ENCODE results near the gene BABAM2.

BABAM2 gene

DNA sequence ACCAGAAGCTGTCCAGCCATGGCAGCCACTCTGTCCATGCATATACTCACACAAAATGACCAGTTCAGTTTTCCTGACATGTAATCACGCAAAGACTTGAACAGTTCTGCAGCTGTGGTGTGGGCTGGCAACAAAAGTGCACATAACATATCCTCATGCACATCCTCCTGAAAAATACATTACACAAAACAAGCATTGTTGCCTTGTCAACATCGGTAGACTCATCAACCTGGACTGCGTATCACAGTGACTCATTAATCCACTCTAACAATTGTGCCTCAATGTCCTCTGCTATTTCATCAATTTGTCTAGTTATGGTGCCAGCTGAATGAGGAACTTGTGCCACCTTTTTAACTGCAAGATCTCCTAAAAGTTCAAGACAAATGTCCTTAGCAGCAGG, 19.8 kb upstream of the BABAM2 start:
- Histone ChIP-seq H3K79me2 (ENCODE audit: insufficient read depth, low read length) (no peaks in the 10 kb centered on the region), H4K20me1 (ENCODE audit: insufficient read depth, low read length) (no peaks in the 10 kb centered on the region), H3K4me2 (ENCODE audit: insufficient read depth, low read length) (no peak overlapping the region), H3K27me3 (ENCODE audit: insufficient read depth, low read length, poor library complexity) (no peaks in the 10 kb centered on the region), H3K9me3 (ENCODE audit: insufficient read depth, low read length, severe bottlenecking) (no peaks in the 10 kb centered on the region), H3K4me1 (ENCODE audit: insufficient read depth, low read length) (no peaks in the 10 kb centered on the region), H2AFZ (ENCODE audit: low read depth, low read length) (no peak overlapping the region), H3K27ac (ENCODE audit: low read length) (no peak overlapping the region), H3K36me3 (ENCODE audit: insufficient read depth, low read length) (no peaks in the 10 kb centered on the region), H3K9ac (ENCODE audit: low read depth, low read length) (no peak overlapping the region), H3K4me3 (ENCODE audit: low read depth in 1 of 2, low read length in 2 of 2) (no peak overlapping the region)
- DNase-seq = no peak
- no peak for TF ChIP-seq EZH2 (IDR thresholded peaks at IDR 0.05; ENCODE audit: borderline replicate concordance, low read depth, low read length, severe bottlenecking)
- TF ChIP-seq, protein P1, sequence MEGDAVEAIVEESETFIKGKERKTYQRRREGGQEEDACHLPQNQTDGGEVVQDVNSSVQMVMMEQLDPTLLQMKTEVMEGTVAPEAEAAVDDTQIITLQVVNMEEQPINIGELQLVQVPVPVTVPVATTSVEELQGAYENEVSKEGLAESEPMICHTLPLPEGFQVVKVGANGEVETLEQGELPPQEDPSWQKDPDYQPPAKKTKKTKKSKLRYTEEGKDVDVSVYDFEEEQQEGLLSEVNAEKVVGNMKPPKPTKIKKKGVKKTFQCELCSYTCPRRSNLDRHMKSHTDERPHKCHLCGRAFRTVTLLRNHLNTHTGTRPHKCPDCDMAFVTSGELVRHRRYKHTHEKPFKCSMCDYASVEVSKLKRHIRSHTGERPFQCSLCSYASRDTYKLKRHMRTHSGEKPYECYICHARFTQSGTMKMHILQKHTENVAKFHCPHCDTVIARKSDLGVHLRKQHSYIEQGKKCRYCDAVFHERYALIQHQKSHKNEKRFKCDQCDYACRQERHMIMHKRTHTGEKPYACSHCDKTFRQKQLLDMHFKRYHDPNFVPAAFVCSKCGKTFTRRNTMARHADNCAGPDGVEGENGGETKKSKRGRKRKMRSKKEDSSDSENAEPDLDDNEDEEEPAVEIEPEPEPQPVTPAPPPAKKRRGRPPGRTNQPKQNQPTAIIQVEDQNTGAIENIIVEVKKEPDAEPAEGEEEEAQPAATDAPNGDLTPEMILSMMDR (IDR thresholded peaks at IDR 0.05; ENCODE audit: borderline replicate concordance, extremely low read depth, low read length, poor library complexity, severe bottlenecking) = no peak
- no peak for ATAC-seq (ENCODE audit: insufficient read depth, low read depth)

DNA sequence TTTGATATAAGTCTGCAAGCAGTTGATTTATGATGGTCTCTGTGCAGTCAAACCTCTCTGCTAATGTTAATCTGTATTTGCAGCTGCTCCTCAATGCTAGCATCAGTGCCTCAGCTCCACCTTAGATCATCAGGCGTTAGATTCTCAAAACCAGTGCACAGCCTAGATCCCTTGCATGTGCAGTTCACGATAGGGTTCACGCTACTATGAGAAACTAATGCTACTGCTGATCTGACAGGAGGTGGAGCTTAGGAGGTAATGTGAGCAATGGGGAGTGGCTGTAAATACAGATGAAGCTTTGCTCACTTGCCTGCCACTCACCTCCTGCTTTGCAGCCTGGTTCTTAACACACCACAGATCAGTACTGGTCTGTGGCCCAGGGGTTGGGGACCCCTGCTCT, 18.7 kb upstream of the BABAM2 start:
- Histone ChIP-seq H3K36me3 (ENCODE audit: insufficient read depth, low read length) (no peaks in the 10 kb centered on the region), H3K4me3 (ENCODE audit: low read depth in 1 of 2, low read length in 2 of 2) (no peak overlapping the region), H3K27ac (ENCODE audit: low read length) (no peak overlapping the region), H3K79me2 (ENCODE audit: insufficient read depth, low read length) (no peaks in the 10 kb centered on the region), H4K20me1 (ENCODE audit: insufficient read depth, low read length) (no peaks in the 10 kb centered on the region), H3K27me3 (ENCODE audit: insufficient read depth, low read length, poor library complexity) (no peaks in the 10 kb centered on the region), H3K9ac (ENCODE audit: low read depth, low read length) (no peak overlapping the region), H3K4me1 (ENCODE audit: insufficient read depth, low read length) (no peaks in the 10 kb centered on the region), H3K9me3 (ENCODE audit: insufficient read depth, low read length, severe bottlenecking) (no peaks in the 10 kb centered on the region), H3K4me2 (ENCODE audit: insufficient read depth, low read length) (no peak overlapping the region), H2AFZ (ENCODE audit: low read depth, low read length) (no peak overlapping the region)
- ATAC-seq (ENCODE audit: insufficient read depth, low read depth) (no peak), DNase-seq (no peak)
- TF ChIP-seq EZH2 (IDR thresholded peaks at IDR 0.05; ENCODE audit: borderline replicate concordance, low read depth, low read length, severe bottlenecking) = no peak
- TF ChIP-seq, protein P1 (IDR thresholded peaks at IDR 0.05; ENCODE audit: borderline replicate concordance, extremely low read depth, low read length, poor library complexity, severe bottlenecking) = no peak

DNA sequence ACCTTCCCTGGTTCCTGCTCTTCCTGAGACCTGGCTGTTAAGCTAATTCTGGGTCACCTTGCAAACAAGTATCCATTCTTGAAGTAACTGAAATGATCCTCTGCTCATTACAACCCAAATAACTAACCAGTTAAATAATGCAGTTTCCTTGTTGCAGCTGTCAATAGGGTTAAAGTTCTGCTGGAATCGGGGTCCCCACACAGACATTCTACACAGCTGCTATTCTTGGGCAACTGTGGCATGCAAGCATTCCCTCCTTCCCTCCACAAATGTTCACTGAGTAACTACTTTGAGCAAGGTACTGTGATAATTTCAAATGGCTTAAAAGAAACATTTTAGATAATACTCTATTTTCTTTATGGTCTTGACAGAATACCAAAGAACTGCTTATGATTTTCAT, 17.4 kb upstream of the BABAM2 start:
- TF ChIP-seq, protein P1 (IDR thresholded peaks at IDR 0.05; ENCODE audit: borderline replicate concordance, extremely low read depth, low read length, poor library complexity, severe bottlenecking) = no peak
- no peak for TF ChIP-seq EZH2 (IDR thresholded peaks at IDR 0.05; ENCODE audit: borderline replicate concordance, low read depth, low read length, severe bottlenecking)
- Histone ChIP-seq H3K9me3 (ENCODE audit: insufficient read depth, low read length, severe bottlenecking) (no peaks in the 10 kb centered on the region), H3K27ac (ENCODE audit: low read length) (no peak overlapping the region)

More for the DNA sequence above, 17.4 kb upstream of the BABAM2 start:
- H3K9ac ChIP-seq (ENCODE audit: low read depth, low read length) = no peak overlapping the region
- no peaks in the 10 kb centered on the region for H3K27me3 ChIP-seq (ENCODE audit: insufficient read depth, low read length, poor library complexity)
- no peaks in the 10 kb centered on the region for H3K79me2 ChIP-seq (ENCODE audit: insufficient read depth, low read length)
- H2AFZ ChIP-seq (ENCODE audit: low read depth, low read length) = no peak overlapping the region
- no peaks in the 10 kb centered on the region for H4K20me1 ChIP-seq (ENCODE audit: insufficient read depth, low read length)
- no peaks in the 10 kb centered on the region for H3K4me1 ChIP-seq (ENCODE audit: insufficient read depth, low read length)
- H3K4me3 ChIP-seq (ENCODE audit: low read depth in 1 of 2, low read length in 2 of 2) = no peak overlapping the region
- no peaks in the 10 kb centered on the region for H3K36me3 ChIP-seq (ENCODE audit: insufficient read depth, low read length)
- DNase-seq = no peak
- ATAC-seq (ENCODE audit: insufficient read depth, low read depth) = no peak
- H3K4me2 ChIP-seq (ENCODE audit: insufficient read depth, low read length) = no peak overlapping the region

Data from DND-41 (cell line).